Measurements from ENCODE around the gene AK4.

AK4 gene

GRCh38 chr1:65170511-65171142 lies 22.6 kb downstream of the AK4 start:
- Histone ChIP-seq H3K18ac (ENCODE audit: low read length) (no peak overlapping the region), H2AK5ac (ENCODE audit: low read depth, low read length) (no peak overlapping the region), H2BK120ac (ENCODE audit: low read depth, low read length) (no peak overlapping the region), H3K9ac (ENCODE audit: low read depth, low read length, poor library complexity) (no peak overlapping the region), H3K4me3 (ENCODE audit: low read length in 2 of 2) (no peak overlapping the region), H3K27me3 (ENCODE audit: control insufficient read depth in 3 of 3, insufficient read depth in 3 of 3, low read depth in 1 of 3, low read length in 3 of 3) (no peaks in the 10 kb centered on the region), H2AFZ (ENCODE audit: low read length) (no peak overlapping the region), H2BK5ac (ENCODE audit: low read length) (no peak overlapping the region), H3K4me1 (ENCODE audit: control insufficient read depth in 2 of 2, insufficient read depth in 1 of 2, low read depth in 1 of 2, low read length in 2 of 2) (peaks cover 5% of the 10 kb centered on the region in 2 donors), H3K4ac (ENCODE audit: low read length) (no peak overlapping the region), H3K4me2 (ENCODE audit: insufficient read depth, low read length, poor library complexity, severe bottlenecking) (no peak overlapping the region), H3K36me3 (replicated peaks in 1 of 2; ENCODE audit: control insufficient read depth in 2 of 2, insufficient read depth in 2 of 2, low read length in 2 of 2) (no peaks in the 10 kb centered on the region), H3K79me1 (ENCODE audit: low read depth, low read length) (no peaks in the 10 kb centered on the region), H4K91ac (ENCODE audit: low read depth, low read length, poor library complexity) (no peak overlapping the region), H2BK15ac (ENCODE audit: low read length) (no peak overlapping the region), H3K9me3 (replicated peaks in 1 of 2; ENCODE audit: control insufficient read depth in 2 of 2, insufficient read depth in 1 of 2, low read depth in 1 of 2, low read length in 2 of 2) (no peaks in the 10 kb centered on the region), H3K14ac (ENCODE audit: low read length) (no peak overlapping the region), H3K27ac (replicated peaks; ENCODE audit: low read length) (no peak overlapping the region), H4K8ac (ENCODE audit: low read depth, low read length) (no peak overlapping the region), H2BK12ac (ENCODE audit: low read length) (no peak overlapping the region), H3K23ac (ENCODE audit: low read depth, low read length, poor library complexity) (no peak overlapping the region)
- no peak for DNase-seq (ENCODE audit: low spot score)
- WGBS, 2 donors (ENCODE audit: extremely low coverage in 2 of 2, insufficient read length in 2 of 2, insufficient replicate concordance in 1 of 2) = no CpG with 5 or more reads among the region's 10 CpGs

GRCh38 chr1:65172936-65173690 lies 25.1 kb downstream of the AK4 start:
- H4K91ac ChIP-seq (ENCODE audit: low read depth, low read length, poor library complexity) = no peak overlapping the region
- no peaks in the 10 kb centered on the region for H3K27me3 ChIP-seq (ENCODE audit: control insufficient read depth in 3 of 3, insufficient read depth in 3 of 3, low read depth in 1 of 3, low read length in 3 of 3)
- H3K36me3 ChIP-seq (replicated peaks in 1 of 2; ENCODE audit: control insufficient read depth in 2 of 2, insufficient read depth in 2 of 2, low read length in 2 of 2) = no peaks in the 10 kb centered on the region
- H3K14ac ChIP-seq (ENCODE audit: low read length) = no peak overlapping the region
- no peak overlapping the region for H2BK5ac ChIP-seq (ENCODE audit: low read length)
- H3K4ac ChIP-seq (ENCODE audit: low read length) = no peak overlapping the region
- WGBS, 2 donors (ENCODE audit: extremely low coverage in 2 of 2, insufficient read length in 2 of 2, insufficient replicate concordance in 1 of 2) = no CpG with 5 or more reads among the region's 14 CpGs
- no peak overlapping the region for H3K4me3 ChIP-seq (ENCODE audit: low read length in 2 of 2)
- H3K4me2 ChIP-seq (ENCODE audit: insufficient read depth, low read length, poor library complexity, severe bottlenecking) = no peak overlapping the region
- H3K4me1 ChIP-seq (ENCODE audit: control insufficient read depth in 2 of 2, insufficient read depth in 1 of 2, low read depth in 1 of 2, low read length in 2 of 2) = peaks cover 0 to 7% of the 10 kb centered on the region in 2 donors
- H3K9me3 ChIP-seq (replicated peaks in 1 of 2; ENCODE audit: control insufficient read depth in 2 of 2, insufficient read depth in 1 of 2, low read depth in 1 of 2, low read length in 2 of 2) = no peaks in the 10 kb centered on the region
- H3K79me1 ChIP-seq (ENCODE audit: low read depth, low read length) = no peaks in the 10 kb centered on the region
- H3K23ac ChIP-seq (ENCODE audit: low read depth, low read length, poor library complexity) = no peak overlapping the region
- no peak for DNase-seq (ENCODE audit: low spot score)
- H2BK12ac ChIP-seq (ENCODE audit: low read length) = no peak overlapping the region
- H2BK120ac ChIP-seq (ENCODE audit: low read depth, low read length) = no peak overlapping the region
- H2BK15ac ChIP-seq (ENCODE audit: low read length) = no peak overlapping the region
- no peak overlapping the region for H2AFZ ChIP-seq (ENCODE audit: low read length)
- no peak overlapping the region for H3K18ac ChIP-seq (ENCODE audit: low read length)
- no peak overlapping the region for H3K9ac ChIP-seq (ENCODE audit: low read depth, low read length, poor library complexity)
- no peak overlapping the region for H4K8ac ChIP-seq (ENCODE audit: low read depth, low read length)
- H2AK5ac ChIP-seq (ENCODE audit: low read depth, low read length) = no peak overlapping the region
- H3K27ac ChIP-seq (replicated peaks; ENCODE audit: low read length) = no peak overlapping the region

GRCh38 chr1:65174585-65174984 lies 26.6 kb downstream of the AK4 start:
- Histone ChIP-seq H3K9me3 (replicated peaks in 1 of 2; ENCODE audit: control insufficient read depth in 2 of 2, insufficient read depth in 1 of 2, low read depth in 1 of 2, low read length in 2 of 2) (no peaks in the 10 kb centered on the region), H2BK15ac (ENCODE audit: low read length) (no peak overlapping the region), H3K4ac (ENCODE audit: low read length) (no peak overlapping the region), H3K14ac (ENCODE audit: low read length) (no peak overlapping the region), H3K18ac (ENCODE audit: low read length) (no peak overlapping the region), H3K4me3 (ENCODE audit: low read length in 2 of 2) (no peak overlapping the region), H3K27ac (replicated peaks; ENCODE audit: low read length) (no peak overlapping the region), H2BK12ac (ENCODE audit: low read length) (no peak overlapping the region), H3K36me3 (replicated peaks in 1 of 2; ENCODE audit: control insufficient read depth in 2 of 2, insufficient read depth in 2 of 2, low read length in 2 of 2) (no peaks in the 10 kb centered on the region), H3K27me3 (ENCODE audit: control insufficient read depth in 3 of 3, insufficient read depth in 3 of 3, low read depth in 1 of 3, low read length in 3 of 3) (no peaks in the 10 kb centered on the region), H4K8ac (ENCODE audit: low read depth, low read length) (no peak overlapping the region), H3K9ac (ENCODE audit: low read depth, low read length, poor library complexity) (no peak overlapping the region), H2AK5ac (ENCODE audit: low read depth, low read length) (no peak overlapping the region), H2BK5ac (ENCODE audit: low read length) (no peak overlapping the region), H3K79me1 (ENCODE audit: low read depth, low read length) (no peaks in the 10 kb centered on the region), H2BK120ac (ENCODE audit: low read depth, low read length) (no peak overlapping the region), H2AFZ (ENCODE audit: low read length) (no peak overlapping the region), H3K23ac (ENCODE audit: low read depth, low read length, poor library complexity) (no peak overlapping the region), H3K4me2 (ENCODE audit: insufficient read depth, low read length, poor library complexity, severe bottlenecking) (no peak overlapping the region), H4K91ac (ENCODE audit: low read depth, low read length, poor library complexity) (no peak overlapping the region), H3K4me1 (ENCODE audit: control insufficient read depth in 2 of 2, insufficient read depth in 1 of 2, low read depth in 1 of 2, low read length in 2 of 2) (peaks cover 0 to 7% of the 10 kb centered on the region in 2 donors)
- whole genome bisulfite sequencing, 2 donors (ENCODE audit: extremely low coverage in 2 of 2, insufficient read length in 2 of 2, insufficient replicate concordance in 1 of 2) = no CpG with 5 or more reads among the region's 3 CpGs
- DNase-seq (ENCODE audit: low spot score) = no peak

GRCh38 chr1:65175171-65176055 lies 27.4 kb downstream of the AK4 start:
- H3K36me3 ChIP-seq (replicated peaks in 1 of 2; ENCODE audit: control insufficient read depth in 2 of 2, insufficient read depth in 2 of 2, low read length in 2 of 2) = no peaks in the 10 kb centered on the region
- no CpG with 5 or more reads among the region's 13 CpGs for WGBS, 2 donors (ENCODE audit: extremely low coverage in 2 of 2, insufficient read length in 2 of 2, insufficient replicate concordance in 1 of 2)
- H3K4me2 ChIP-seq (ENCODE audit: insufficient read depth, low read length, poor library complexity, severe bottlenecking) = no peak overlapping the region
- no peaks in the 10 kb centered on the region for H3K27me3 ChIP-seq (ENCODE audit: control insufficient read depth in 3 of 3, insufficient read depth in 3 of 3, low read depth in 1 of 3, low read length in 3 of 3)
- H3K27ac ChIP-seq (replicated peaks; ENCODE audit: low read length) = no peak overlapping the region
- peak overlapping the region; percentile 2 for H3K18ac ChIP-seq (ENCODE audit: low read length)
- H2BK120ac ChIP-seq (ENCODE audit: low read depth, low read length) = no peak overlapping the region
- no peak overlapping the region for H3K14ac ChIP-seq (ENCODE audit: low read length)
- H3K9me3 ChIP-seq (replicated peaks in 1 of 2; ENCODE audit: control insufficient read depth in 2 of 2, insufficient read depth in 1 of 2, low read depth in 1 of 2, low read length in 2 of 2) = no peaks in the 10 kb centered on the region
- no peak for DNase-seq (ENCODE audit: low spot score)
- H3K4ac ChIP-seq (ENCODE audit: low read length) = no peak overlapping the region
- no peaks in the 10 kb centered on the region for H3K79me1 ChIP-seq (ENCODE audit: low read depth, low read length)
- no peak overlapping the region for H2AK5ac ChIP-seq (ENCODE audit: low read depth, low read length)
- H4K8ac ChIP-seq (ENCODE audit: low read depth, low read length) = no peak overlapping the region
- H2BK5ac ChIP-seq (ENCODE audit: low read length) = no peak overlapping the region
- no peak overlapping the region for H2BK15ac ChIP-seq (ENCODE audit: low read length)
- H3K4me3 ChIP-seq (ENCODE audit: low read length in 2 of 2) = no peak overlapping the region
- no peak overlapping the region for H3K23ac ChIP-seq (ENCODE audit: low read depth, low read length, poor library complexity)
- no peak overlapping the region for H2BK12ac ChIP-seq (ENCODE audit: low read length)
- no peak overlapping the region for H2AFZ ChIP-seq (ENCODE audit: low read length)
- H3K9ac ChIP-seq (ENCODE audit: low read depth, low read length, poor library complexity) = no peak overlapping the region
- H3K4me1 ChIP-seq (ENCODE audit: control insufficient read depth in 2 of 2, insufficient read depth in 1 of 2, low read depth in 1 of 2, low read length in 2 of 2) = peaks cover 0 to 7% of the 10 kb centered on the region in 2 donors
- H4K91ac ChIP-seq (ENCODE audit: low read depth, low read length, poor library complexity) = no peak overlapping the region
